Neural progenitor cell (in vitro differentiated cells): ENCODE results near the gene RASD1.

ENCODE experiments used
- CTCF ChIP-seq: fragments of 200-600 bp; sonication (generic); IDR thresholded peaks from 2 replicates; pipeline ENCODE4 v1.5.1; 2017; ENCODE audit warnings: antibody characterized with exemption, mild to moderate bottlenecking
- EZH2 ChIP-seq: fragments of 200-600 bp; sonication (generic); IDR thresholded peaks from 2 replicates; pipeline ENCODE4 v1.6.1; 2017; ENCODE audit warnings: antibody characterized with exemption, mild to moderate bottlenecking, moderate library complexity
- EZH2phosphoT487 ChIP-seq: fragments of 200-600 bp; sonication (generic); IDR thresholded peaks from 2 replicates; pipeline ENCODE4 v1.6.1; 2017; ENCODE audit warnings: antibody characterized with exemption

DNA sequence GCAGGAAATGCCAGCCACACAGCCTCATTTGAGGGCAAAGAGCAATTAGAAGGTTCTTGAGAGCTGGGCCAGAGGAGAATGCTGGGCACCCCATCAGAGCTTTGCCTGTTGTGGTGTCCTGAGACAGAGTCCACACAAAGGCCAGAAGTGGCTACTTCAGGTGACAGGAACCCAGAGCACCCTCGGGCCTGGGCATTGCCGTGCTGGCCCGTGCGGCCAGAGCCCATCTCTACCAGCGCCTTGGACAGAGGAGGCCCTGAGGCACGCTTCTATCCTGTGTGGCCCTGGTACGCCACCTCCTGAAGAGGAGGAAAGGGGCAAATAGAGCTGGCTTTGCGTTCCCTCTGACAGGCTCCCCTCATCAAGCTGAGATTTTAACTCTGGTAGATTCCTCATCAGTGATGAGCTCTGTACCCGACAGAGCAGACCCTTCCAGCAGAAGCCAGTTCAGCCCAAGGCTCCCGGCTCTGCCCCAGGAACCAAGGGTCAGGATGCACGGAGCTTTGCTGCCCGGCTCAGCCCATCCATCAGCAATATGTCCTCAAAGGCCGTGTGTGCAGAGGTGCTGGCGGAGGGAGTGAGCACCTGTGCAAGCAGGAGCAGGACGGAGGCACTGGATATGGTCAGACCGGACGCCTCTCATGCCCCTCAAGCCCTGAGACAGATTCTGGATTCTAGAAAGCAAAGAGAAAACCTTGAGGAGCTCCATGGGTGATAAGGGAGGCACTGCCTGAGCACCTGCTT lies 3.4 kb upstream of the RASD1 start:
- no peak for TF ChIP-seq CTCF
- no peak for TF ChIP-seq EZH2
- no peak for TF ChIP-seq EZH2phosphoT487
